ENCODE results near the gene EXOC4. TPM values are rescaled to one million over a fixed set of nuclear protein-coding genes. Genes with fewer than 3 reads are reported as not detected.

Gene EXOC4
- total RNA-seq, 4 donors from 2014 or later, result 82.4 to 204 (median 128) TPM

DNA sequence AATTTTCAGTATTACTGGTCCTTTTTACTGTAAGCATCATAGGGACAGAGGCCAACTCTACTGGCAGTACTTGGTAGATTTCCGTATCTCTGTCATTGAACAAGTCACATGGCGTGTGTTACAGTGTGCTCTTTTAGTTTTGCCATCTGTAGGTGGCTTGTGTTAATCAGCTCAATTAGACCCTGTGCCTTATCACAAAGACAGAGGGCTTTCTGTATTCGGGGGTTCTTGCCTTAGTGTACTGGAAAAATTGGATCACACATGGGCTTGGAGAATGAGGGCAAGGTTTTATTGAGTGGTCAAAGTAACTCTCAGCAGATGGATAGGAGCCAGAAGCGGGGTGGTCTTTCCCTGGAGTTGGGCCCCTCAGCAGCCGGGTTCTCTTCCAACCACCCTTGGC, 853.0 kb downstream of the EXOC4 start:
- Histone ChIP-seq H3K27me3 (no peaks in the 10 kb centered on the region), H3K4me1 (no peaks in the 10 kb centered on the region), H3K9me3 (no peaks in the 10 kb centered on the region), H3K4me3 (no peak overlapping the region), H3K36me3 (no peaks in the 10 kb centered on the region), H3K27ac (no peak overlapping the region)
- intact Hi-C loops (cut with DNase I; ENCODE audit: low total_unique reads), result no loop called here
- TF ChIP-seq, protein P1, sequence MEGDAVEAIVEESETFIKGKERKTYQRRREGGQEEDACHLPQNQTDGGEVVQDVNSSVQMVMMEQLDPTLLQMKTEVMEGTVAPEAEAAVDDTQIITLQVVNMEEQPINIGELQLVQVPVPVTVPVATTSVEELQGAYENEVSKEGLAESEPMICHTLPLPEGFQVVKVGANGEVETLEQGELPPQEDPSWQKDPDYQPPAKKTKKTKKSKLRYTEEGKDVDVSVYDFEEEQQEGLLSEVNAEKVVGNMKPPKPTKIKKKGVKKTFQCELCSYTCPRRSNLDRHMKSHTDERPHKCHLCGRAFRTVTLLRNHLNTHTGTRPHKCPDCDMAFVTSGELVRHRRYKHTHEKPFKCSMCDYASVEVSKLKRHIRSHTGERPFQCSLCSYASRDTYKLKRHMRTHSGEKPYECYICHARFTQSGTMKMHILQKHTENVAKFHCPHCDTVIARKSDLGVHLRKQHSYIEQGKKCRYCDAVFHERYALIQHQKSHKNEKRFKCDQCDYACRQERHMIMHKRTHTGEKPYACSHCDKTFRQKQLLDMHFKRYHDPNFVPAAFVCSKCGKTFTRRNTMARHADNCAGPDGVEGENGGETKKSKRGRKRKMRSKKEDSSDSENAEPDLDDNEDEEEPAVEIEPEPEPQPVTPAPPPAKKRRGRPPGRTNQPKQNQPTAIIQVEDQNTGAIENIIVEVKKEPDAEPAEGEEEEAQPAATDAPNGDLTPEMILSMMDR (IDR thresholded peaks at IDR 0.05), result no peak
- 84% methylated on average over 4 of the region's 5 CpGs; no CpG with 5 or more reads in 1 of the 2 donors for WGBS, 2 donors (ENCODE audit: low coverage in 1 of 2)
- no peak for DNase-seq
- in situ Hi-C loops (cut with MboI; ENCODE audit: low pct_ligation_motif_present in 1 of 4, low pct_unique_long_range_greater_than_20kb in 1 of 4, low sequenced_read_pairs in 3 of 4), result no loop called here

DNA sequence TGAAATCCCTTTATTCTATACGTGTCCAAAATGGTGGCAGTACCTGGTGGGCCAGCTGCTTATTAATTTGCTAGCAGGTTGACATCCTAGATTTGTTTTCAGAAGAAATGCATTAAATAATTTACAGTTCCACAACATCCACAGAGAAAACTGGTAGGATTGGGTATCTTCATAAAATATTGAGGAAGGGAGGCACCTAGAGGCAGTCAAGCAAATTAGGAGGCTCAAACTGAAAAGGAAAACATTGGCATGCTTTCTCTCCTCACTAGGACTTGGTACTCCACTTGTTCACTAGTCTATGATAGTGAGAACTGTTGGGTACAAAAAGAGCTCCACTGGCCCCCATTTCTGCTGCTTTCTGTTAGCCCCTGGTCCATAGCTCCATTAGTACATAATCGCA, 855.9 kb downstream of the EXOC4 start:
- H3K9me3 ChIP-seq, result no peaks in the 10 kb centered on the region
- H3K4me3 ChIP-seq, result no peak overlapping the region
- no peak for DNase-seq
- H3K4me1 ChIP-seq, result no peaks in the 10 kb centered on the region
- WGBS, 2 donors (ENCODE audit: low coverage in 1 of 2), result 97% methylated on average over 2 of the region's 2 CpGs; no CpG with 5 or more reads in 1 of the 2 donors
- no peaks in the 10 kb centered on the region for H3K36me3 ChIP-seq
- in situ Hi-C loops (cut with MboI; ENCODE audit: low pct_ligation_motif_present in 1 of 4, low pct_unique_long_range_greater_than_20kb in 1 of 4, low sequenced_read_pairs in 3 of 4) (no loop called here), intact Hi-C loops (cut with DNase I; ENCODE audit: low total_unique reads) (no loop called here)
- TF ChIP-seq, protein P1 (IDR thresholded peaks at IDR 0.05), result no peak
- no peak for TF ChIP-seq POLR2AphosphoS5 (IDR thresholded peaks at IDR 0.05)
- H3K27ac ChIP-seq, result no peak overlapping the region
- H3K27me3 ChIP-seq, result no peaks in the 10 kb centered on the region

DNA sequence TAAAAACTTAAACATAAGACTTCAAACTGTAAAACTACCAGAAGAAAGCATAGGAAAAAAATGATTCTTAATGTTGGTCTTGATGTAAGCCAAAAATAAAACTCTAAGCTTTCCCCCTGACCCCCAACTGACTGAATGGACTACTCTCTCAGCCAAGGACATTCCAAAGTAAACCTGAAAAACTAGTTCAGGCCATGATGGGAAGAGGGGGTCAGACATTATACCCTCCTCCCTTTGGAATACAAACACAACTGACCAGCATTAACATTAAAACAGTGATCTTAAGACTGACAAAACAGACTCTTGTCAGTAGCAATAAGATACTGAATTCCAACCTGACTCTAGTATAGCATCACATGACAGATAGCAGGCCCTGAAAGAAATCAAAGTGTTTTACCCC, 860.8 kb downstream of the EXOC4 start:
- no peak overlapping the region for H3K27ac ChIP-seq
- H3K36me3 ChIP-seq, result no peaks in the 10 kb centered on the region
- DNase-seq, result no peak
- H3K9me3 ChIP-seq, result no peaks in the 10 kb centered on the region
- H3K27me3 ChIP-seq, result no peaks in the 10 kb centered on the region
- no peak overlapping the region for H3K4me3 ChIP-seq
- H3K4me1 ChIP-seq, result no peaks in the 10 kb centered on the region
- intact Hi-C loops (cut with DNase I; ENCODE audit: low total_unique reads) (no loop called here), in situ Hi-C loops (cut with MboI; ENCODE audit: low pct_ligation_motif_present in 1 of 4, low pct_unique_long_range_greater_than_20kb in 1 of 4, low sequenced_read_pairs in 3 of 4) (no loop called here)
- no peak for TF ChIP-seq POLR2AphosphoS5 (IDR thresholded peaks at IDR 0.05)
- TF ChIP-seq EP300 (IDR thresholded peaks at IDR 0.05; ENCODE audit: low read depth), result no peak
- TF ChIP-seq POLR2A (IDR thresholded peaks at IDR 0.05), result no peak
- TF ChIP-seq, protein P1 (IDR thresholded peaks at IDR 0.05), result no peak

DNA sequence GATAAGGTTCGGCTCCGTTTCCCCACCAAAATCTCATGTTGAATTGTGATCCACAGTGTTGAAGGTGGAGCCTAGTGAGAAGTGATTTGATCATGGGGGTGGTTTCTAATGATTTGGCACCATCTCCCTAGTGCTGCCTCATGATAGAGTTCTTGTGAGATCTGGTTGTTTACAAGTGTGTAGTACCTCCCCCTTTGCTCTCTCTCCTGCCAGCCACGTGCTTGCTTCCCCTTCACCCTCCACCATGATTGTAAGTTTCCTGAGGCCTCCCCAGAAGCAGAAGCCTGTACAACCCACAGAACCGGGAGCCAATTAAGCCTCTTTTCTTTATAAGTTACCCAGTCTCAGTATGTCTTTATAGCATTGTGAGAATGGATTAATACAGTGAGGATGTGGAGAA, 862.1 kb downstream of the EXOC4 start:
- TF ChIP-seq EP300 (IDR thresholded peaks at IDR 0.05; ENCODE audit: low read depth) (no peak), POLR2AphosphoS5 (IDR thresholded peaks at IDR 0.05) (no peak), POLR2A (IDR thresholded peaks at IDR 0.05) (no peak)
- TF ChIP-seq, protein P1 (IDR thresholded peaks at IDR 0.05), result no peak
- Histone ChIP-seq H3K36me3 (no peaks in the 10 kb centered on the region), H3K9me3 (no peaks in the 10 kb centered on the region), H3K27me3 (no peaks in the 10 kb centered on the region), H3K27ac (no peak overlapping the region), H3K4me1 (no peaks in the 10 kb centered on the region), H3K4me3 (no peak overlapping the region)
- 65 to 79% methylated on average over 2 to 4 of the region's 4 CpGs for WGBS, 2 donors (ENCODE audit: low coverage in 1 of 2)
- DNase-seq, result no peak
- intact Hi-C loops (cut with DNase I; ENCODE audit: low total_unique reads), result no loop called here
- in situ Hi-C loops (cut with MboI; ENCODE audit: low pct_ligation_motif_present in 1 of 4, low pct_unique_long_range_greater_than_20kb in 1 of 4, low sequenced_read_pairs in 3 of 4), result no loop called here

Small RNAs within 50 kb of the gene (small RNA-seq; reads per million reads assigned to genes)
- gene MIR6133, result 0 reads per million in 4 donors

Other genes with a start within 250 kb of the EXOC4 start
- 10 to 100 TPM; 49.4 to 78.1 (median 52.9) TPM for gene CHCHD3, start 171.0 kb upstream of the EXOC4 start, total RNA-seq

All from transverse colon (tissue), 4 donors.